ENCODE measurements around the gene PSMG4.

The PSMG4 gene

DNA sequence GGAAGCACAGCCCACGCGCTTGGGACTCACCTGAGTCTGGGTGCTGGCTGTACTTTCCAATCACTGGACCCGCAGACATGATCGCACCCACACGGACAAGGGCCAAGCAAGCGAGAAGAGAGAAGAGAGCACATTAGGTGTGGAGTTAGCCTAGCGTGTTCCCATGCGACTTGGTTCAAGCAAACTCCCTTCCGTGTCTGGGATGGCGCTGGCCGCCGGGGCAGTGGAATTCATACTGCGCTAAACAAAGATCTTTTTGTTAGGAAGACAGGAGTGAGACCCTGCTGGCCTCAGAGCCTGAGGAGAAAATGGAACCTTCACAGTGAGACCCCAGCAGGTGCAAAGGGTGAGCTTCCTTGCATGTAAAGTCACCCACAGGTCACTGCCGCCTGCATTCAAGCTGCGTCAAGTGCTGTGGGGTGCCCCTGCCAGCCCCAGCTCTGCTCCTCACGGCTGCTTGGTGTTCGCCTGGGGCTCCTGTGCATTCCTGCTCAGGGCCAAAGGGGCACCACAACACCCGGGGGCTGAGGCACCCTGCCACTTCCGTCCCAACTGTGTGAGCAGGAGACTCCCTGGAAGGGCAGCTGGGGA, 26.4 kb downstream of the PSMG4 start:
- Histone ChIP-seq H3K27ac (no peak overlapping the region), H3K4me3 (no peak overlapping the region)

DNA sequence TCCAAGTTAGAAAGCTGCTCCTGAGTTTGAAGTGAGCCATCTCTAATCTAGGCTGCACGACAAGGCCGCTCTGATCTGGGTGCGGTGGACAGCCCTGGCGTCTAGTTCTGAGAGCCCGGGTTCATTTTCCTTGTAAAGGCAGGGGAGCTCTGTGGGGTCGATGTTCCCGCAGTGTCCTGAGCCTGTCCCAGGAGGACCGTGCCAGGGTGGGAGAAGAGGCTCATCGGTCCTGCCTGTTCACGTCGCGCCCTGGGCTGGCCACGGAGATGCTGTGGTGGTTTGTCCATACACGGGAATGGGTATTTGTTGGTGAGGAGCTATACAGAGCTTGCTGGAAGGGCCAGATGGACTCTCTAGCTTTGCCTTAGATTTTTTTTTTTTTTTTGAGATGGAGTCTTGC, 27.0 kb downstream of the PSMG4 start:
- Histone ChIP-seq H3K27ac (no peak overlapping the region), H3K4me3 (no peak overlapping the region)

DNA sequence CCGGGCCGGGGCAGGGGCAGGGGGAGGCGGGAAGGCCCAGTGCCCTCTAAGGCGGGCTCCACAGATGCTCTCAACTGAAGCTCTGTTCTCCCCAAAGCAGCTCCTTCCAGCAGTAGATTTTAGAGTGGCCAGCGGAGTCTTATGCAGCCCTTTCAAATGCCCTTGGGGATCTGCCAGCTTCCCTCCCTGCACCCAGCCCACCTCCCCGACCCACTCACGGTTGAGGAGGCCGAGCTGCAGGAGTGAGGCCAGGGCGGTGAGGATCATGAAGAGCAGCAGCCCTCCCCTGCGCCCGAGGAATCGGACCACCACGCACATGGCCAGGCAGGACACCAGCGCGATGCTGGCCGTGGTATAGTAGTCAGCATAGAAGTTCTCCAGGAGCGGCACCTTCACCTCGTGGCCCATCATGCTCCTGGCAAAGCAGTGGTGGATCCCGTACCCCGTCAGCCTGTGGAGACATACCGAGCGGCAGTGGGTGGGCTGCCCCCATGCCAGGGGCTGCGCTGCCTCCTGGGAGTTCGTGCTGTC, 28.0 kb downstream of the PSMG4 start:
- no peak overlapping the region for H3K4me3 ChIP-seq
- H3K27ac ChIP-seq: no peak overlapping the region

DNA sequence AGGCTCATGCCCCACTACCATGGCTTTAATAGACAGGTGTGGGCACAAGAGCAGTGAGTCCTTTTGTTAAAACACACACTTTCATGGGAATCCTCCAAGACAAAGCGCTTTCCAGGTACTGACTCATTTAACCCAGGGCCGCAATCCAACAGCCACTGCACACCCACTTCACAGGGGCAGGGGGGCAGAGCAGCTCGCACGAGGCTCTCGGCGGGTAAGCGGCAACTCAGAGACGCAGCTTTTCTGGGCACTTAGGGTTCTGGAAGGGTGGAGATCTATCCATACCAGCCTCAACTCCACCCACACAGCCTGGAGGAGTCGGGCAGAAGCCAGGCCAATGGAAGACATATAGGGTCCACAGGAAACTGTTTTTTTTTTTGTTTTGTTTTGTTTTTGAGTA, 28.6 kb downstream of the PSMG4 start:
- H3K27ac ChIP-seq: no peak overlapping the region
- H3K4me3 ChIP-seq: no peak overlapping the region

DNA sequence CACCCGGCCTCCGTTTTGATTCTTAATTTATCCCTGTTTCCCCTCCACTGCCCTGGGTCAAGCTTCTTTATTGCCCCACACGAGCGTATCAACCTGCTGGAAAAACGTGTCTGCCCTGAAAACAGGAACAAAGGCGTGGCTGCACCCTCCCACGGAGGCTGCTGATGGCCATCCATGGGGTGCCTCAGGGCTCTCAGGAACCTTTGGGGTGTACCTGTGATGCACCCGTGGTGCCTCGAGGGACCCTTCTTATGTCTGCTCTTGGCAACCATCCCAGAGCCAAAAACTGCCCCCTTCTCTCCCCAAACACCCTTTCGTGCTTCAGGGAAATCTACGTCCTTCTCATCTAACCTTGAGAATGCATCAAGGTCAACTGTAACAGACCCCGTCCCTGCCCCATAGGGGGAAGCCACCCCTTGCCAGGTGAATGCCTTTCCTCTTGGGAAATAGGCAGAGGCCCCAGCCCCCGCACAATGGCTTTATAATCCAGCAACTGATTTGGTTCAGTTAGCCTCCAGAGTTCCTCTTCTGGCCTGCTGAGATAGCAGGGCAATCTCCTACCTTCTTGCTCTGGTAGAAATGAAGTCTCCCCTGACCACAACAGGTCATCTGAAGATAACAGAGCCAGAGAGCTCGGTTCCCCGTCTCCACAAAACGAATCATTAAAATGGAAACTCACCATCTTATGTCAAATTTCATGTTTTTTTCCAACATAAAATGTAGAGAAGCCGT, 29.4 kb downstream of the PSMG4 start:
- Histone ChIP-seq H3K27ac (no peak overlapping the region), H3K4me3 (no peak overlapping the region)

DNA sequence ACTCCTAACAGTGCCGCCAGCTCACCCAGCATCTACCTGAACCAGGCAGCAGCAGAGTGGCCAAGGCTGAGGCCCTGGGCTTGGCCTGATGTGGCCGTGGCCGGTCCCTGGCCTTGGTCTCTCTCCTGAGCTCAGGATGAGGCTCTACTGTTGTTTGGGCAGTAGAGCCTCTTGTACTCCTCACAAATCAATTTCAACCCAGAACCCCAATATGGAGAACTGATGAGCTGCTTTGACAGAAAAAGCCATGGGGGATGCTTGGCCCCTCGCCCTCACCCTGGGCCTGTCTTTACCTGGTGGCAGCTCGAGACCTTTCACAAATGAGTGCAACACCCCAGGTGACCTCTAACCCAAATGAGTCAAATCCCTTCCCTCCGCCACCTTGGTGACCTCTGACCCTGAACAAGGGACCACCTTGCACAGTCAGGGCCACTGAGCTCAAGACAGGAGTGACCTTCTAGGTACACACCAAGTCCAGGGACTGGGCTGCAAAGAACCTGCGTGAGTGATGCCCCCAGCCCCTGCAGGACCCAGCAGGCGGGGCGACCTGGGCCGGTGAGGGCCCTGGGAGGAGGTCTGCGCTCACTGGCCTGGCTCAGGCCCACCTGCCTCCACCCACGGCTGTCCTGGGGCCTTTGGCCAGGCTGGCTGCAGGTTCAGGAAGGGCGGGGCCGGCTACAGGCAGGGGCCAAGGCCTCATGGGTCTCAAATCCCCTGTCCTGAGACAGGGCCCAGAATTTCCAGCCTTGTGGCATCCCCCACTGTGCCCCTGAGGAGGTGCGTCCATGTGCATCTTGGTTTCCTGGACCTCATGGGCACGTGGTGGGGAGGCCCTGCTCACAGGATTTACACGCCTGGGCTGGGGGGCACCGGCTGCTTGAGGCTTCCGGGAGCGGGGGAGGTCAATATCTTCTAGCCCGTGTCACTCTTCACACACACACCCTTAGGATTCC, 30.2 kb downstream of the PSMG4 start:
- no peak overlapping the region for H3K27ac ChIP-seq
- no peak overlapping the region for H3K4me3 ChIP-seq

DNA sequence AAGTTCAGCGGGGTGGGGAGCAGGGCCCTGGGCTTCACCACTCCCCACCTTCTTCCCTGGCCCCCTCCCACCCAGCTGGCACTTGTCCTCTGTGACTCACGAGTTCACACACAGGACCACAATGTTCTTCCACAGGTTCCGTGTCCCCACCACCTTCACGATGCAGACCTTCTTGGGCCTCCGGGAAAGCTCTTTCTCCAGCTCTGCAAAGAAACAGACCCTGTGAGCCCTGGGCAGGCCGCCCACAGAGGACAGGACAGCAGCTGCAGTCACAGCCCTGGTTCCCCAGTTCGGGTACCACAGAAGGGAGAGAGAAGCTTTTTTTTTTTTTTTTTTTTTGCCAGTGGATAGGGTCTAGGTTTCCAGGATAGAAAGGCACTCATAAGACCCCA, 30.9 kb downstream of the PSMG4 start:
- H3K4me3 ChIP-seq: no peak overlapping the region
- H3K27ac ChIP-seq: no peak overlapping the region

DNA sequence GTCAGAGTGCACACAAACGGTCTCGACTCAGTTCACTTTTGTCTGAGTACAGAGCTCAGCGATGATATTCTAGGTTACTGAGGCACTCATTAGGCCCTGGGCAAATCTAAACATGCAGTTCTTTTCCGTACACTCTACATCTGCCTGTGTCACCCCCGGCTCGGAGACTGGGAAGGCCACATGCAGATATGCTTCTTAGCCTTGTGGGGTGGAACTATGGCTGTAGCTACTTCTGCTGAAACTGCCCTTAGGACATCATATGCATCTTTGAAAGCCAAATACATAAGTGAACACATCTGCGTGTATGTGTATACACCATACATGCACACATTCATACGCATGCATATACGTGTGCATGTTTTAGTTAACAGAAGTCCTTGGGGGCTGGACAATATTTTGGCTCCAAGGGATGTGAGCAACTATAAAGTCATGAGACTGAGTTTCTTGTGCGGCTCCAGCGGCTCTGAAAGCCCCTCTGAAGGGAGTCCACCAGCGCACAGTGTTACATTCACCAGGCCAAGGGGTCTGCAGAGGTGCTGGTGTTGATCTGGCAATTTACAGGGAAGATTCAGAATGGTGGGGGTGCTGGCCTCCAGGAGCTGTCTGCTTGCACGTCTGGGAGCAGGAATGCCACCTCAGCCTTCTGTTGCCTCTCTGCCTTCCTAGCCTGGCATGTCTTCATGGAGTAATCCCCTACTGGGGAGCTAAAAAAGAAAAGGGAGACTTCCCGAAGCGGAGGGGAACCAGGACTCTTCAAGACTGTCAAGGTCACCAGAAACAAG, 31.6 kb downstream of the PSMG4 start:
- no peak overlapping the region for H3K4me3 ChIP-seq
- H3K27ac ChIP-seq: no peak overlapping the region

DNA sequence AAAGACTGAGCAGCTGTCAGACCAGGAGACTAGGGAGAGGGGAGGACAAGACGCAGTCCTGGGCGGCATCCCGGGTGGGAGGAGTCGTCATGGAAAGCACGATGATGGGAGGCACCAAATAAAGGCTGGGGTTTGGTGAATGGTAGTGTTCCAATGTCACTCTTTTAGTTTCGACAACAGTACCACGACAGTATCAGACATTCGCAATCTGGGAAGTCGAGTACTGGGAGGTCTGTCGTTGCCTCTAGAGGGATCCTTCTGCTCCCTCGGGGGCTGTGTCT, 32.1 kb downstream of the PSMG4 start:
- Histone ChIP-seq H3K4me3 (no peak overlapping the region), H3K27ac (no peak overlapping the region)

DNA sequence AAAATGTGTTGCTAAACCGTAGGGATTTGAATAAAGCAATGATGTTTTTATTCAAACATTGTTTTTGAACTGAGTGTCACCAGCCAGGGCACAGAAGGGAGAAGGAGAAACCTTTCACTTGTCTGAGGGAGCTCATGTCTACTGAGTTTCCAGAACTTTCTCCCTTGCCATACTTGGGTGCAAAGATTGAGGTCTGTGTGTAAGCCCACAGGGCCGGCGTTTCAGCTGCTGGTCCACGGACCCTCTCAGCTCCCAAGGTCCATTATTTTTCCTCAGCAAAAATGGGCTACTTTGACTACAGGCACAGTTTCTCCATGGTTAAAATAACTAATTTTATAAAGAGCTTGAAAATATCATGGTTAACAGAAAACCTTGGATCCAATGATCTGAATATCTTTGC, 32.6 kb downstream of the PSMG4 start:
- no peak overlapping the region for H3K4me3 ChIP-seq
- H3K27ac ChIP-seq: no peak overlapping the region

DNA sequence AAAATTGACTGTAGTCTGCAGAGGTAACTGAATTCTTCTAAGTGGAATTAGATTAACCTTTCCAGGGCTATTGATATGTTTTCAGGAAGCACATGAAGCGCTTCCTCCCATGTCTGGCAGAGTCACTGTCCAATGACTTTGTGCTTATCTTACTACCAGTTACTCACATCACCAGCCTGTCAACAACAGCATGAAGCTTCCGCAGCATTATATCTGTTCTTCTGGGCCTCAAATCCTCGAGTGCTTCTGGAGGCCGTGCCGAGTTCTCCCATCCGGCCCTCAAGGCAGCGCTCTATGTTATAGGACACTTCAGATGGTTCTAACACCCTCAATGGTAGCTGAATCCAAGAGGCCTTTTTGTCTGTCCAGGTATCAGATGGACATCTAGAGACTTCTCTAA, 33.2 kb downstream of the PSMG4 start:
- no peak overlapping the region for H3K4me3 ChIP-seq
- H3K27ac ChIP-seq: no peak overlapping the region

DNA sequence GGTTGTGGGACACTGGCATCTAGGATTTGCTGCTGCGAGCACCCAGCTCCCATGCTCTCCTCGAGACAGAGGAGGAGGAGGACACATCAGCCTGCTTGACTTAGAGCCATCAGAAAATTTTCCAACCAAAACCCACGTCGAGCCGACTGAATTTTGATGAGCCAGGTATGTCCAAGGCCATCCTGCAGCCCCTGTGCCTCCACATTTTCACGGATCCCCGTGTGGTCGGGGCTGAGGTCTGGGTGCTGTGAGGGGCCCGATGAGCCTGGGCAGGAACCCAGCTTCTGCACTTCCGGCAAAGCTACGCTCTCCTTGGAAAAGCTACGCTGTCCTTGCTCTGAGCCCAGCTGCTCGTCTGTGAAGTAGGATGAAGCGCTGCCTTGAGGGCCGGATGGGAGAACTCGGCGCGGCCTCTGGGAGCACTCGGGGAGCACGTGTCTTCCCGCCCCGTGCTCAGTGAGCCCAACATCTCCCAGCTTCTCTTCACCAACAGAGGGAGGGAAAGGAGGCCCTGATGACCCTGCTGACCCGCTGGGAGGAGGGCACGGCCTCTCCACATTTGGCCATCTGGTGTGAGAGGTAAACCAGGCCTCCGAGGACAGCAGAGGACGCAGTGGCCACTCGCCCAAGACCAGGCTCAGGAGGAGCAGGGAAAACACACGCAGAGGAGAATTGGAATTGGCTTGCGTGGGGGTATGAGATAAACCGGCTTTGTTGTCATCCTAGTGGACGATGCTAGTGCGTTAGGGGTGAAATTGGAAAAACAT, 33.9 kb downstream of the PSMG4 start:
- H3K27ac ChIP-seq: no peak overlapping the region
- H3K4me3 ChIP-seq: no peak overlapping the region

DNA sequence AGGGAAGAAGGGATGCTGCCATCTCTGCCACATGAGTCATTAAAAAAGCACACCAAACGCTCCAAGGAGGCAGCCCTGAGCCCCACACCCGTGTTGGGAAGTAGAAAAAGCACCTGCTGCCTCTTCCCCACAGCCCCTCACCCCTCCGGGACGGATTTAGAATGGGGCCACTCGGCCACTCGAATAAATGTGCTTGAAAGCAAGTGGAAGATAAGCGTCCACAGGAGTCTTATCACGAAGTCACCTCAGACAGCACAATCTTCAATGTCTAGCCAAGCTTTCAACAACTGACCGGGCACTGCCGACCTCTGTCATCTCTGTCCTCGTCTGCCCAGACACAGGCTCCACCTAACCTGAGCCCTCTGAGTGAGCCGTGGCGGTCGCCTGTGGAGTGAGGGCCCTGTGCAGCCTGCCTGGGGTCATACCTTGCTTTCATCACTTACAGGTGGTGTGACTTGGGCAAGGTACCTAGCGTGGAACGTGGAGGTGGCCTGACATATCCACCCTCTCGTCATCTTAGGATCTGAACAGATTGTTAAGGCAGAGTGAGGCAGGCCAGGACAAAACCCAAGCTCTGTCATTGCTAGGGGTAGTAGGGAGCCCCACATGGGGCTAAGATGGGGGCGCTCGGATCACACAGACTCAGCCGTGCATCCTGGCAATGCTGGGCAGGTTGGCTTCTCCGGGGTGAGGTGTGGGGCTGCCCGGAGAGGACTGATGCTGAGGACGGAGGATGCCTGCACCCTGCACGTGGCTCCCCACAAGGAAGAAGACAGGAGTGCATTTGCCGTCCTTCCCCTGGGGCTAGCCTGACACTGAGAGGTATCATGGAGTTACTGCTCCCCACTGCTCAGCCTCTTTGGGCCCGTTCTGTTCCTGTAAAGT, 34.8 kb downstream of the PSMG4 start:
- no peak overlapping the region for H3K27ac ChIP-seq
- H3K4me3 ChIP-seq: no peak overlapping the region

DNA sequence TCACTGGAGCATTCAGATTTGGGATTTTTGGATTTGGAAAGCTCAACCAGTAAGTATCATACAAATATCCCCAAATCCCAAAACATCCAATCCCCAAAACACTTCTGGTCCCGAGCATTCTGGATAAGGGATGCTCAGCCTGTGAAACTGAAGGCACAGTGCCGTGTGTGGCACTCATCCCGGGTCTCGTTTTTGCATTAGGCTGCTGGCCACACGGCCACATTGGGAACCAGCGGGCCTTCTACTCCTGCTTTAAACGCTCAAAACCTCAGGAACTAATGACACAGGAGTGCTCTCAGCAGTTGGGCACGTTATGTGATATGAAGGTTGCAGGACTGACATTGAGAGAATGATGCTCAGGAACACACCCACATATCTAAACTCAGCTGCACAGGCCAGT, 35.6 kb downstream of the PSMG4 start:
- Histone ChIP-seq H3K4me3 (no peak overlapping the region), H3K27ac (no peak overlapping the region)

DNA sequence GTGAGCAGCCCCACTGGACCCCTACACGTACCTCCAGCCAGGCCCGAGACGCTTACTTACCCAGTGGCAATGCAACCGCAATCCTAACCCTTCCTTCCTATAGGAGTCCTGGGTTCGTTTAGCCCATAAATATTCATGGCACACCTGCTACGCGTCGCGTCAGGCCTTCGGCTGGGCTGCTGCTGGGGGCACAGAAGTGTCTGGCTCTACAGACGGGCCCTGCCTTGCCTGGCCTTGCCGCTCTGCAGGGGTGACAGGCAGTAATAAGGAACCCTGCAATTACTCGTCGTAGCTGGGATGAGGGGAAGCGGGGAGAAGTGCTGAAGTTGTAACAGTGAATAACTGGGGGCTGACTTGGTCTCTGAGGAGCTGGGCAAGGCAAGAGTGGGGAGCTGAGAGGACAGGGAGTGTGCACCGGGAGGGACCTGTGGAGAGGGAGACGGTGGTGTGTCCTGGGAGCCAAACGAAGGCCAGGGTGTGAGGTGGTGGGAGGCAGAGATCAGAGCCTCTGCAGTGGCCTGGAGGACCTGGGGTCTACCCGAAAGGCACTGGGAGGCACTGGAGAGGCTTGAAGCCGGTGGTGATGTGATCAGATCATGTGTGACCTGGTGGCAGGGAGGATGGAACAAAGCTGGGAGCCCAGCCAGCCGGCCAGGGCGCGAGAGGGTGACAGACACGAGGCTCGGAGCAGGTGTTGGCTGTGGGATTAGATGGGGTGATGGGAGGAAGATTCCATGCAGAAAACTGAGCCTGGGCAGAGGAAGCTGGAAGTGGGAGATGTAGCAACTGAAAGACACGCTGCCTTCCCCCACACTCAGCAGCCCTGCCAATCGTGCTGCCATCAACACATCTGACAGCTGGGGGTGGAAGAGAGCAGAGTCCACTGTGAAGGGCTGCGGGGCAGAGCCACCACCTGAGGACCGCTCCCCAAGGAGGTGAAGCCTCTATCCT, 36.4 kb downstream of the PSMG4 start:
- Histone ChIP-seq H3K27ac (no peak overlapping the region), H3K4me3 (no peak overlapping the region)

DNA sequence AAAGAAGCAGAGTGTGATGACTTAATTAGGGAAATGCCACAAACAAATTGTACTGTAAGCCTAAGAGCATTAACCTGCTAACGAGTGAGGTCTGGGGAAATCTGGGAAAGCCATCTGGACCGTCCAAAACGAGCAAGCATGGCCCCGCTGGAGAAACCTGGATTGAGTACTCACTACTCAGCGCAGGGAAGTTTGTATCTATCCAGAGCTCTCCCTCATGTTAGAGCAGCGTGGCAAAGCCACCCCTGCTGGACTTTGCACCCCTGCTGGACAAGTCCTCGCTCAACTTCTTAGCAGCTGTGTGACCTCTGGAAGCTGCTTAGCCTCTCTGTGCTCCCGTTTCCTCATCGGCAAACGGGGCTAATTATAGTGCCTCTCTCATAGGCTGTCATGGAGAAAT, 37.3 kb downstream of the PSMG4 start:
- Histone ChIP-seq H3K4me3 (no peak overlapping the region), H3K27ac (no peak overlapping the region)

DNA sequence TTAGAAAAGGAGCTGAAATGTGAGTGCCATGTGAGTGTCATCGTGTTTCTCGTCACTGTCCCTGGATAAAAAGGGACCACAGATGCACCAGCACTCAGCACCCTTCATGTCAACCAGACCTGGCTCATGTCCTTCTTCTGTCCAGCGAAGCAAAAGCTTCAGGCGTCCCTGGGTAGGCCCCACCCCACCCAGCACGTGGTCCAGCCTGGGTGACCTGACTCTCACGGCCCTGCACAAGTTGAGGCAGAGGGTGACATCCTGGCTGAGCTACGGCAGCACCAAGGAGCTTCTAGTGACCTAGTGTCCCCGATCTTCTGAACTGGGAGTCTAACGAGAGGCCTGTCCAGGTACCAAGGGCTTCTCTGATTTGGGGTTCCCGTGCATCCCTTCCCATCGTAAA, 37.8 kb downstream of the PSMG4 start:
- Histone ChIP-seq H3K27ac (no peak overlapping the region), H3K4me3 (no peak overlapping the region)

All from skin epidermis (tissue), 12 donors.